Medulla oblongata (tissue), 1 donor: Measurements from ENCODE around the gene UBE2I.
A peak's percentile ranks its signal among the peaks of the same experiment; 100 is the strongest.

Experiments used
- DNase-seq: peaks from one replicate; pipeline ENCODE4 v3.0.0-alpha.2; 2015; ENCODE audit errors: extremely low spot score

The UBE2I gene

DNA sequence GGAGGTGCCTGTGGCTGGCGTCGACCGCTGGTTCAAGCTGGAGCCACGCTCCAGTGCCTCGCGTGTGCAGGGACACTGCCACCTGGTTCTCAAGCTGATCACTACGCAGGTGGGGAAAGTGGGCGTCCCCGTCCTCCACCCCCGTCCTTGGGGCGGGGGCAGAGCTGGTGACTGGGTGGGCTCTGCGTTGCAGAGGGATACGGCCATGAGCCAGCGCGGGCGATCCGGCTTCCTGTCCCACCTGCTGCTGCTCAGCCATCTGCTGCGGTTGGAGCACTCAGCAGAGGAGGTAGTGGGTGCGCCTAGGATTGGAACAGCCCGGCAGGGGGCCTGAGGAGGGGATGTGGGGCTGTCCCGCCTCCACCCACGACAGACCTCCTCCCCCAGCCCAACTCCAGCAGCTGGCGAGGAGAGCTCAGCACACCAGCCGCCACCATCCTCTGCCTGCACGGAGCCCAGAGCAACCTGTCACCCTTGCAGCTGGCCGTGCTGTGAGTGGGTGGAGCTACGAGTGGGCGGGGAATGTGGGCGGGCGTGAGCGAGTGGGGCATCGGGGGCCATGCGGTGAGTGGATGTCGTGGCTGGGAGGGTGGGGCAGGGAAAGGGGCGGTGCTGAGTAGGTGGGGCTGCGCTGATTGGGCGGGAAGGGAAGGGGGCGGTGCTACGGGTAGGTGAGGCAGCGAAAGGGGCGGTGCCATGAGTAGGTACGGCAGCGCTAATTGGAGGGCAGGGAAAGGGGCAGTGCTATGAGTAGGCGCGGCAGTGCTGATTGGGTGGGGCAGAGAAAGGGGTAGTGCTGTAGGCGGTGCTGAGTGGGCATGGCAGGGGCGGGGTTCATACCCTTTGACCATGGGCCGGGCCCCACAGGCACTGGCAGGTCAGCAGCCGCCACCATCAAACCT lies 33.3 kb downstream of the UBE2I start:
- peak; percentile 88 for DNase-seq

DNA sequence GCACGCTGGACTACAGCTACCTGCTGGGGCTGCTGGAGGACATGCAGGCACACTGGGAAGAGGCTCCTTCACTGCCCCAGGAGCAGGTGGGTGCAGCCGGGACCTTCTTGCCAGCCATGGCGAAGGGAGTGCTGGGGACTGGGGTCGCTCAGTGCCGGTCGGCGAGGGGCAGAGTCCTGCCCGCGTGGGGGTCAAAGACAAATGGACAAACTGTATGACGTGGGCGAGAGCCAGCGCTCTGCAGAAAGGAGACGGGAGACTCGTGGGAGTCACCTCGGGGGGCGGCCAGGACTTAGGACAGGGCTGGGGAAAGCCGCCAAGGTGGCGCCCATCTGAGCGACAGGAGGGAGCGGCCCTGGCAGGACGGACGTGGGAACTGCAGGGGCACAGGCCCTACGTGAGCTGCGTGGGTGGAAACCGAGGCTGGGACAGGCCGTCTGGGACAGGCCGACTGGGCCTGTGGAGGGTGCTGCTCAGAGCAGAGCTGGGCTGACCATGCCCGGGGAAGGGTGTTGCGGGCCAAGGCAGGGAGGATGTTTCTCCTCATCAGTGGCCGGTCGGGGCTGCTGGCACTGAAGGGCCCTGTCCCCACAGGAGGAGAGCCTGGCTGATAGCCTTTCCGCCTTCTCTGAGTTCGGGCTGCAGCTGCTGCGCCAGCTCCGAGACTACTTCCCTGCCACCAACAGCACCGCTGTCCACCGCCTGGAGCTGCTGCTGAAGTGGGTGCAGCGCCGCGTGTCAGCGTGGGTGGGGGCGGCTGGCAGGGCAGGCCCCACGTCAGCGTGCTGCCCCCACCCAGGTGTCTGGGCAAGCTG lies 34.2 kb downstream of the UBE2I start:
- DNase-seq: no peak

DNA sequence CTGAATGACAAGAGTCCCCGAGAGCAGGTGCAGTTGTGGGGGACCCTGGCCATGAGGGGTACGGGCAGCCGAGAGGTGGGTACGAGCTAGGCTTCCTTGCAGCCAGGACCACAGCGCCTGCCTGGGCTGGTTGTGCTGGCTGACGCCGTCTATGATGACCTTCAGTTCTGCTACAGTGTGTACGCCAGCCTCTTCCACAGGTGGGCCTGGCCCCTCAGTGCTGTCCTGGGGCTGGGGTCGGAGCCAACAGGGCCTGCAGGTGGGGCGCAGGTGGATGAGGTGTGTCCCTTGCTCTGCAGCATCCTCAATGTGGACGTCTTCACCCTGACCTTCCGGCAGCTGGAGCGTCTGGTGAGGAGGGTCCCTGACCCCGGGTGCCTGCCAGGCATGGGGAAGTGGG lies 35.1 kb downstream of the UBE2I start:
- no peak for DNase-seq

DNA sequence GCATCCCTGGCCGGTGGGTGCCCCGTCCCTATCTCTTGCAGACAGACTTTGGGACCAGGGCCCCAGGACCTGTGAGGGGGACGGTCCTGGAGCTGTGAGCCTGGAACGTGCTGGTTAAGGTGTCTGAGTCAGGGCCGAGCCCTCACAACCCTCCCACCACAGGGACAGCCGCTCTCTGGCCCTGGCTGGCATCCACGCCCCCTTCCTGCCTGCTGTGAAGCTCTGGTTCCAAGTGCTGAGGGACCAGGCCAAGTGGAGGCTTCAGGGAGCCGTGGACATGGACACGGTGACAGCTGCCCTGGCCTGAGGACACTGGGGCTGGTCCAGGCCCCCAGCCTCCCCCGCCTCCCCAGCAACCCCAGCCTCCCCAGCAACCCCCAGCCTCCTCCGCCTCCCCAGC lies 35.7 kb downstream of the UBE2I start:
- no peak for DNase-seq

DNA sequence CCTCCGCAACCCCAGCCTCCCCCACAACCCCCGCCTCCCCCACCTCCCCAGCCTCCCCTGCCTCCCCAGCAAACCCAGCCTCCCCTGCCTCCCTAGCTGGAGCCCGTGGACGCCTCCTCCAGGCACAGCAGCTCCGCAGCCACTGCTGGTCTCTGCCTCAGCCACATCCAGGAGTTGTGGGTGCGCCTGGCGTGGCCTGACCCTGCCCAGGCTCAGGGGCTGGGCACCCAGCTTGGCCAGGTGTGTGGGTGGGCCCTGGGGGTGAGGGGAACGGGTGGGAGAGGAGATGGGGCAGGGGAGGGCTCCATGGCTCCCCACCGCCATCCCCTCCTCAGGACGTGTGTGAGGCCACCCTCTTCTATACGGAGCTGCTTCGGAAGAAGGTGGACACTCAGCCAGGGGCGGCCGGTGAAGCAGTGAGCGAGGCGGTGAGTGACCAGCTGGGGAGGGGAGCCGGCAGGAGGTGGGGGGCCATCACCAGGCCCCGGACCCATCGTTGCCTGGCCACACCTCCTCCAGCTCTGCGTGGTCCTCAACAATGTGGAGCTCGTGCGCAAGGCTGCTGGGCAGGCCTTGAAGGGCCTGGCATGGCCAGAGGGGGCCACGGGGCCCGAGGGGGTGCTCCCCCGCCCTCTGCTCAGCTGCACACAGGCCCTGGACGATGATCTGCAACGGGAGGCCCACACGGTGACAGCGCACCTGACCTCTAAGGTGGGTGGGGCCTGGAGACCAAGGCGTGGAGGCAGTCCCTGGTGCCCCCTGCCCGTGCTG lies 36.4 kb downstream of the UBE2I start:
- DNase-seq: no peak

DNA sequence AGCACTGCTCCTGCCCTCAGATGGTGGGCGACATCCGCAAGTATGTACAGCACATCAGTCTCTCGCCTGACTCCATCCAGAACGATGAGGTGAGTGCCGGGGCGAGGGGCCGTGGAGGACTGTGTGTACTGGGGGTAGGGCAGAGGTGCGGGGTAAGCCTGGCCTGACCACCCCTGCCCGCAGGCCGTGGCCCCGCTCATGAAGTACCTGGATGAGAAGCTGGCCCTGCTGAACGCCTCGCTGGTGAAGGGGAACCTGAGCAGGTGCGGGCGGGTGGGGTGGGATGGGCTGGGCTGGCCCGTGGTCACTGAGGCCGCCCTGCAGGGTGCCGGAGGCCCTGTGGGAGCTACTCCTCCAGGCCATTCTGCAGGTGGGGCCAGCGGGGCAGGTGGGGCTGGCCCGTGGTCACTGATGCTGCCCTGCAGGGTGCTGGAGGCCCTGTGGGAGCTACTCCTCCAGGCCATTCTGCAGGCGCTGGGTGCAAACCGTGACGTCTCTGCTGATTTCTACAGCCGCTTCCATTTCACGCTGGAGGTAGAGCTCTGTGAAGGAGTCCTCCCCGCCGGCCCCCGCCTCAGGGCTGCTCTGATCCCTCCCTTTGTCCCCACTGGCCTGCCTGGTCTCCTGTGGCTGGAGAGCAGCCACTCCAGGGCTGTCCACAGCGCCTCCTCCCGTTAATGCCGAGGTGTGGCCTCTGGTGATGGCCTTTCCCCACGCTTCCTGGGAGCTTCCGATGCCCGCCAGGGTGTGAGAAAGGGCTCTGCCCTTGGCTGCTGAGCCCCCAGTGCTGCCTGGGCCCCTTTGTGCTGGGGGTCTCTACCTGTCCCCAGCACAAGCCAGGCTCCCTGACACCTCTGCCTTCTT lies 37.2 kb downstream of the UBE2I start:
- DNase-seq: no peak

DNA sequence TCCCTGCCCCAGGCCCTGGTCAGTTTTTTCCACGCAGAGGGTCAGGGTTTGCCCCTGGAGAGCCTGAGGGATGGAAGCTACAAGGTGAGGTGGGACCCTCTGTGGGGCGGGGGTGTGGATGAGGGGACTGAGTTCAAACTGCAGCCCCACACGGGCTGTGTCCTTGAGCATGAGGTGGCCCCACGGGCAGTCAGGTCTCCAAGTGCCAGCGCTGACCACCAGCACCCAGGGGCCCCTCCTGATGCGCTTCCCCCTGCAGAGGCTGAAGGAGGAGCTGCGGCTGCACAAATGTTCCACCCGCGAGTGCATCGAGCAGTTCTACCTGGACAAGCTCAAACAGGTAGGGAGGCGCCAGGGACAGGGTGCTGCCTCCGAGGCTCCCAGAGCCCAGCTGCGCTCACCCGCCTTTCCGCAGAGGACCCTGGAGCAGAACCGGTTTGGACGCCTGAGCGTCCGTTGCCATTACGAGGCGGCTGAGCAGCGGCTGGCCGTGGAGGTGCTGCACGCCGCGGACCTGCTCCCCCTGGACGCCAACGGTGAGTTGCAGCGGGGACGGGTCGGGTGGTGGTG lies 37.9 kb downstream of the UBE2I start:
- DNase-seq: no peak

DNA sequence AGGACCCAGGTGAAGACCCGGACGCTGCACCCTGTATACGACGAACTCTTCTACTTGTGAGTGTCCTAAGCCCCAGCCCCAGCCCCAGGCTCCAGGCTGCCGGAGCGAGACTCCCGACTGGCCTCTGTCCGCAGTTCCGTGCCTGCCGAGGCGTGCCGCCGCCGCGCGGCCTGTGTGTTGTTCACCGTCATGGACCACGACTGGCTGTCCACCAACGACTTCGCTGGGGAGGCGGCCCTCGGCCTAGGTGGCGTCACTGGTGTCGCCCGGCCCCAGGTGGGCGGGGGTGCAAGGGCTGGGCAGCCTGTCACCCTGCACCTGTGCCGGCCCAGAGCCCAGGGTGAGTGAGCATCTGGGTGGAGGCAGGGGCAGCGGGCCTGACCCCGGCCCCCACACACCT lies 38.5 kb downstream of the UBE2I start:
- DNase-seq: no peak

DNA sequence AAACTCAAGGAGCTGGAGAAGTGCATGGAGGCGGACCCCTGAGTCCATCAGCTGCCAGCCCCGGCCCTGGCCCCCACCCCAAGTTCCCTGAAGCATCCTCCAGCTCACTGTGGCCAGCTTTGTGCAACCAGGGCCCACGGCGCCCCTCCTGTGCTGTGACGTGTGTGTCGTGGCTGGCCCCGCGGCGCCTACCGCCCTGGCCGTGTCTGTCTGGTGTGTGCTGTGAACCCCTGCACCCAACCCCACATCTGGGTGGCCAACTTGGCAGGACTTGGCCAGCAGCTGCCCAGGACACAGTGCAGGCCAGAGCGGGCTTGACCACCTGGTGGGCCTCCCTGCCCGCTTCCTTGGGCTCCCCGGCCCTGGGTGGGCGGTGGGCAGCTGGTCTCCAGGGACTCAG lies 39.0 kb downstream of the UBE2I start:
- DNase-seq: no peak

DNA sequence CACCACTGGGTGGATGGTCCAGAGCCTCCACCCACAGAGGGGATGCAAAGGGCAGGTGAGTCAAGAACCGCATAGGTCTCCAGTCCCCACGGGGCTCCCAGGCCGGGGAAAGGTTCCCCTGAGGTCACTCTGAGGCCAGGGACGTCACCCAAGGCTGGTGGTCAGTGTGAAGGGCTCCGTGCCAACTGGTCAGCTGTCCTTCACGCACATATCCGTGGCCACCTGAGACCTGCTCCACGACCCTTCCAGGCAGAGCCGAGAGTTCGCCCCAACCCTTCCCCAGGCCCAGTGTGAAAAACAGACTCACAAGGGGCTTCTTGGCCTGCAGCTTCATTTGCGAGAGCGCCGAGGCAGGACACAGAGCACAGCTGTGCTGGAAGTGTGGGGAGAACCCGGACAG lies 39.5 kb downstream of the UBE2I start:
- DNase-seq: no peak

DNA sequence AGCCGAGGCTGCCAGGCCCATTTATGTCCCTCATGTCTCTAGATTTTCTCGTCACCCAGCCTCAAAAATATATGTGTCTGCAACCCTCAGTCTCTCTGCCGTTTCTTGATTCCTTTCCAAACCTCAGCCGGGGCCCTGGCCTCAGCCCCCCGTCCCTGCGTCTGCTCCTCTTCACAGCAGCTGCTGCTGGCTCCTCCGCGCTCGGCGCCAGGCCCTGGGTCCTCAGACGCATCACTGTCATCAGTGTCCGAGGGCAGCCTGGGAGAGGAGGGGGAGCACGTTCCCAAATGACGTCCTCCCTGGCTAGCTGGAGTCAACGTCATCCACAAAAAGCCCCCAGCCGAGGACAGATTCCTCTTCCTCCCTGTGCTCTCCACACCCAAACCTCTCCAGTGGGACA lies 39.9 kb downstream of the UBE2I start:
- no peak for DNase-seq

DNA sequence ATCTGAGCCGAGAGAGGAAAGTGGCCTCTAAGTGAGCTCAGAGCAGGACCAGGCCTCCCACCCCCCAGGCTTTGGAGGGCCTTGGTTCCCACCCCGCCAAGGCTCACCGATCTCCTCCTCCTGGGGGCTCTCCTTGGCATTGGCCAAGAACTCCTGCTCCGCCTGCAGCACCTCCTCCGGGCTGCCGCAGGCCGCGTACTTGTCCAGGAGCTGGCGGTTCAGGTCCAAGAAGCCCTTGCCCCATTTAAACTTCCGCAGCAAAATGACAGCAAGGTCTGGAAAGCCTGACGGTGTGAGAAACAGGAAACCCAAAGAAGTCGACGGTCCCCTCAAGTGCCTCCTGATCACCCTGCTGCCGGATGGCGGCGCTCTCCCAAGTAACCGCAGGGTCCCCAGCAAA lies 40.5 kb downstream of the UBE2I start:
- no peak for DNase-seq

DNA sequence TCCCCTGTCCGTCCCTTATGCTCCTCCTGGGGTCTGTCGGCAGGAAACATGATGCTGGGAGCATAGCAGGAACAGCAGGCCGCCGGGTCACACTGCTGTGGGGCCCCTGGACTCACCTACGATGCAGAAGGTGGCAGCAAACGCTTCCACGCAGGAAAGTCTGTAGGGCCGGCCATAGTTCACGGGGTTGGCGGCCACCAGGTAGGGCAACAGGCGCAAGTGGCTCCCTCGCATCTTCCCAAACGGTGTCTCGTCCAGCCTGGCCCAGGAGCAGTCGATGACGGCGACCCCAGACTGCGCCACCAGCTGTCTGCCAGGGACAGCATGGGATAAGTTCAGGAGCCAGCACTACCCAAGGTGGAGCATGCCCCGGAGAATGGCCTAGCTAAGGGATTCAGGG lies 41.3 kb downstream of the UBE2I start:
- DNase-seq: no peak

DNA sequence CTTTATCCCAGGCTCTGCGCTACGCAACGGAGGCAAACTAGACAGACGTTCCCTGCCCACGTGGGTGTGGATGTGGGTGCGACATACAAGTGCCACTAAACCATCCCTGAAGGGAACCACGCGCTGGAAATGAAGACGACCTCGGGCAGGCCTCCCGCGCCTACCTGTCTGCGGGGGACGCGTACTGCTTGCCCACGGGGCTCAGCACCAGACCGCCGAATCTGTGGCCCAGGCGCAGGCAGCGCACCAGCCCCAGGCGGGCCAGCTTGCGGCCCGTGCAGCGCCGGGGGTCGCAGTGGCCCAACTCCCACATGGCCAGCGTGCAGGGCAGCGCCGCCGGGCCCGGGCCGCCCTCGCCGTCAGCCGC lies 41.8 kb downstream of the UBE2I start:
- DNase-seq: no peak

DNA sequence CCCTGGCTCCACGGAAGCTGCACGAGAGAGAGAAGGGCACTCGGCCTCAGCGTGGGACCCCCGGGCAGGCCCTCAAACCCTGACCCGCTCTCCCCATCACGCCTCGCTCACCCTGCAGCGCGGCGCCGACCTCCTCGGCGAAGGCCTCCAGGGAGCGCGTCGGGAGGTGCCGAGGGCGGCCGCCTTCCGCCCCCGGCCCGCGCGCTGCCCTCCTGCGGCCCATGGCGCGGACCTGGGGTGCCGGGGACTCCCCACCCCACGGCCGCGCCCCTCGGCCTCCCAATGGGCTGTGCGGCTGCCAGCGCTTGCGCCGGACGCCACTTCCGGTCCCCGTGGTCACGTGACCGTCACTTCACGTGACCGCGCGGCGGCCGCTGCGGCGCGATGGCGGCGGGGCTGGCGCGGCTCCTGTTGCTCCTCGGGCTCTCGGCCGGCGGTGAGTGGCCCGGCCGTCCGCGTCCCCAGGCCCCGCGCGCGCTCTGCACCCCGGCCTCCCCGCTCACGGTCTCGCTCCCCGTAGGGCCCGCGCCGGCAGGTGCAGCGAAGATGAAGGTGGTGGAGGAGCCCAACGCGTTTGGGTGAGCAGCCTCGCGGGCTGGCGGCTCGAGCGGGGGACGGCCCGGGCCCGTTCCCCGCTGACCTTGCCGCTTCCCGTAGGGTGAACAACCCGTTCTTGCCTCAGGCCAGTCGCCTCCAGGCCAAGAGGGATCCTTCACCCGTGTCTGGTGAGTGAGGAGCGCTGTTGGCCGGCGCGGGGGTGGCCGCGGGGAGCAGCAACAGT lies 42.3 kb downstream of the UBE2I start, which contains the start of the genes GNPTG and TSR3:
GNPTG (plus strand) TSS at position 350 of the 781 bp plus-strand sequence; CDS start at position 385, 35 bp downstream.
TSR3 (minus strand) TSS at position 297 of the 781 bp plus-strand sequence; CDS start at position 223, 74 bp downstream.
- peak; percentile 81 for DNase-seq

DNA sequence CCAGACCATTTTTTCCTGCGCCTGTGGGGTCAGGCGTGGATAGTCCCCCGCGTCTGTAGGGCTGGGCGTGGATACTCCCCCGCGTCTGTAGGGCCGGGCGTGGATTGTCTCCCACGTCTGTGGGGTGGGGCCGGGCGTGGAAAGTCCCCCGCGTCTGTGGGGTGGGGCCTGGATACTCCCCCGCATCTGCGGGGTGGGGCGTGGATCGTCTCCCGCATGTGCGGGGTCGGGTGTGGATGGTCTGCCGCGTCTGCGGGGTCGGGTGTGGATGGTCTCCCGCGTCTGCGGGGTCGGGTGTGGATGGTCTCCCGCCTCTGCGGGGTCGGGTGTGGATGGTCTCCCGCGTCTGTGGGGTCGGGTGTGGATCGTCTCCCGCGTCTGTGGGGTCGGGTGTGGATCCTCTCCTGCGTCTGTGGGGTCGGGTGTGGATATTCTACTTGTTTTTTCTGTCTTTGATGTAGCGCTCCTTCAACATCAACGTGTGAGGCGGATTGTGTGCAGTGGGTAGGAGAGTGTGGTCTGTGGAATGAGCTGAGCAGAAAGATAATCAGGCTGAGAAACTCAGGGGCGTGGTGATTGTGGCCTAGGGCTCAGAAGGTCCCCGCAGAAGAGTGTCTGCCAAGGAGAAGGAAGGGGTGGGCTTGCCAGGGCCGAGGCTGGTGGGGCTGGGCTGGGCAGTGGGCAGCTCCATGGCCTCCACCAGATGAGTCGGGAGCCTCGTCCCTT lies 45.5 kb downstream of the UBE2I start:
- no peak for DNase-seq

DNA sequence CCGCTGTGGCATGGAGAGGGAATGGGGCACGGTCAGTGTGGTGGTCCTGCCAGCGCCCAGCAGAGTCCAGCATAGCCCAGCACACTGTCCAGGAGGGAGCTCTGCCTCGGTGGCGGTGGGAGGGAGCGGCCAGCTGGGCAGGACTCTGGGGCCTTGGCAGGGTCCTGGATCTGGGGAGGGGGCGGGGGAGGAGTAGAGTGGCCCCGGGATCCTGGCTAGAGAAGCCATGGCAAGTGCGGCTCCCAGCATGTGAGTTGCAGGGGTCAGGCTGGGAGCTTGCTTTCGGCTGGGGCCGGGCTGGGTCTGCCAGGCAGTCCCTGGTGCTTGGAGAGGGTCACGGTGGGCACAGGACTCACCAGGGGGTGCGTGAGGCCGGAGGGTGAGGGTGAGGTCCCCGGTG lies 46.2 kb downstream of the UBE2I start:
- DNase-seq: no peak

DNA sequence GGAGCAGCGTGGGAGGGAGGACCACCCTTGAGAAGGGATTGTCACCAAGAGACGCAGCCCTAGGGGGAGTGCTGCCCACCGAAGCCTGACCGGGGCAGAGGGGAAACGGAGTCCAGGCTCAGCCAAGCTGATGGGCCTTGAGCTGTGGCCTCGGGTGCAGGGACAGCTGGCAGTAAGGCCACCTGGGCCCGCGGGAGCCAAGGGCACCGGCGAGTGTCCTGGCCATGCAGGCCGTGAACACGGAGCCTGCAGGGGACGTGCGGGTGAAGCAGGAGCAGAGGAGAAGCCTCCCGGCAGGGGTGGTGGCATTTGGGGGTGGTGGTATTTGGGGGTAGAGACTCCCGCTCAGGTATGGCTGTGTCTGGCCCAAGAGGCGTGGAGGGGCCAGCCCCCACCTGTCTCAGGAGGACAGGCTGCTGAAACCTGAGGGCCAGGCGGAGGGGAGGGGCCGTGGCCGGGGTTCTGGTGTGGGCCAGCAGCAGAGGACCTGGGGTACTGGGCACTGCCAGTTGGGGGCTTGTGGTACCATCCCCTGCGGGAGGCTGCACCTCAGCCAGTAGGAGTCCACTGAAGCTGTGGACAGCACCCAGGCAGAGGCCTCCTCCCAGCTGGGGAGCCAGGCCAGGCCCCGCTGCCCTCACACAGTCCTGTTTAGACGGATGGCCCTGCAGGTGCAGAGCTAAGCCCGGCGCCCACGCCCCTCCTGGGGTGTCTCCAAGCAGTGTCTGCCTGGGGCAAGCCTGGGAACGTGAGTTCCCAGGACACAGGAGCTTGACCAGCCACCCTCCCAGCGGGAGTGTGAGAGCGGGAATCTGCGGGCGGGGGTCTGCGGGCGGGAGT lies 46.8 kb downstream of the UBE2I start:
- DNase-seq: no peak
